Measurements from ENCODE around the gene GPR158. TPM values are rescaled to one million over a fixed set of nuclear protein-coding genes. Genes with fewer than 3 reads are reported as not detected.

The GPR158 gene
- total and polyA plus RNA-seq, 9 of the 15 experiments (the other 6 are each of a cell fraction or from before 2014, with no cell fraction given) = 4.0 to 7.6 (median 5.0) TPM

DNA sequence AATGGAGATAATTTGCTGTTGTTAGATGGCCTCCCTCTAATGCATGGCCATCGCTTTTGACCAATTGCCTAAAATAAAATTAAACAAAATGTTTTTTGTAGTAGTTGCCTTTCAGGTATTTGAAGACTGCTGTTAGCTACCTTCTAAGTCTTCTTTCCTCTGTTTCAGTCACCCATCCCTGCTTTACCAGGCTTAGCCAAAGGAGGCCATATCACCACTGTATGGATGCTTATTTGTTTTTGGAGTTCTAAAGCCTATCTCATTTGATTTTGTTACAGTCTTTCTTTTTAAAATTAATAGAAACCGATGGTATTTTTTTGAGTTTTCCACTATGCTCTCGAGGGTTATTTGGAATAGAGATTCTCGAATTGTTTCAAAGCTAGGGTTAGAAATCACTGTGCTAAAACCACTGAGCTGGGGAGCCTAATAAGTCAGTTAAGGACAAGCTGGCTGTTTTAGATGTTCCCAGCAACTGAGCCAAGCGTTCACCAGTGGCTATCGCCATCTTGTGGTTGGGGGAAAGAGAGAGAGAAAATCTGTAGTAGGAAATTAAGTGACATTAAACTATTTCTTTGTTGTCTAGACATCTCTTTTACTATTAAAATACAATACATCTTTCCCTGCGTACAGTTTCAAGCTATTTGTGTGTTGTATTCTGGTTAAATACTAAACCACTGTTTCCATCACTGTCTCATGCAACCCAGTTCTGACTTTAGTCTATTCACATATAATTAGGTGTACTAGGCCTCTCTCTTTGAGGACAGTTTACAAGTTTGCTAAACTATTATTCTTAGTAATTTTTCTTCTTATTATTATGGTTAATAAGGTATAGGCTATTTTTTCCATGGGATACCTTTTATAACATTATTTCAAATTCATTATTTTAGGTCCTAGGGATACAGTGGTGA is 52.2 kb downstream of the GPR158 start:
- Histone ChIP-seq H4K20me1 (replicated peaks; ENCODE audit: control insufficient read depth, insufficient read depth, low read length) (no peaks in the 10 kb centered on the region), H3K36me3 (ENCODE audit: control insufficient read depth, insufficient read depth, low read length) (no peaks in the 10 kb centered on the region), H3K79me2 (ENCODE audit: control insufficient read depth, insufficient read depth, low read length) (no peaks in the 10 kb centered on the region), H3K4me2 (ENCODE audit: insufficient read depth, low read length) (no peak overlapping the region), H3K9me1 (ENCODE audit: control insufficient read depth, insufficient read depth, low read length) (no peaks in the 10 kb centered on the region), H3K27ac (ENCODE audit: extremely low read depth, low read depth, low read length) (no peak overlapping the region), H3K9me3 (replicated peaks; ENCODE audit: control insufficient read depth, insufficient read depth, low read depth, low read length) (no peaks in the 10 kb centered on the region), H3K27me3 (ENCODE audit: control insufficient read depth in 2 of 2, insufficient read depth in 2 of 2, low read length in 2 of 2) (no peaks in the 10 kb centered on the region), H2AFZ (ENCODE audit: low read depth, low read length) (no peak overlapping the region), H3K9ac (ENCODE audit: insufficient read depth in 1 of 2, low read depth in 2 of 2, low read length in 2 of 2) (no peak overlapping the region), H3K4me3 (no peak overlapping the region), H3K4me1 (replicated peaks in 1 of 2; ENCODE audit: control insufficient read depth in 2 of 2, insufficient read depth in 2 of 2, low read length in 2 of 2) (no peaks in the 10 kb centered on the region)
- intact Hi-C loops (cut with micrococcal nuclease) = loop anchor here (1.0 to 10.0 kb wide), 3 partner anchors 114 to 408 kb away; no protein-coding TSS in a partner anchor
- WGBS (ENCODE audit: insufficient coverage, low coverage, missing lambda C conversion rate) = 3% methylated on average over 7 of the region's 7 CpGs
- POLR2A ChIA-PET = no interaction called here
- CTCF ChIA-PET (ENCODE audit: low intra/inter-chr PET ratio) = interaction anchor here (1.0 to 1.7 kb wide), 4 partner anchors 110 to 200 kb away, joined by 3 to 6 read pairs (median 4); no protein-coding TSS in a partner anchor
- DNase-seq (ENCODE audit: extremely low read depth in 1 of 4, low spot score in 3 of 4) = peak; percentile 8 to 63 (median 15)
- FAIRE-seq = peak; percentile 87
- no TSS peak for BruUV-seq (replicated peaks)
- in situ Hi-C loops (cut with MboI) = no loop called here
- peak; percentile 80 for ATAC-seq
- no peak for TF ChIP-seq TBL1XR1 (IDR thresholded peaks at IDR 0.05; ENCODE audit: low read length in 2 of 2)
- TF ChIP-seq ADNP (tag; IDR thresholded peaks at IDR 0.05) = no peak
- no peak for TF ChIP-seq PHF8 (IDR thresholded peaks at IDR 0.05; ENCODE audit: borderline replicate concordance, low read length)
- no peak for TF ChIP-seq ZNF589 (CRISPR knock-in tag; IDR thresholded peaks at IDR 0.05; ENCODE audit: low read depth)
- TF ChIP-seq CCNT2 (IDR thresholded peaks at IDR 0.05; ENCODE audit: borderline replicate concordance, extremely low read depth, insufficient read length, low read depth, low read length) = no peak
- TF ChIP-seq CC2D1A (IDR thresholded peaks at IDR 0.05) = no peak
- TF ChIP-seq PURB (CRISPR knock-in tag; IDR thresholded peaks at IDR 0.05; ENCODE audit: low read depth) = no peak
- no peak for TF ChIP-seq ZNF384 (IDR thresholded peaks at IDR 0.05; ENCODE audit: low read depth, low read length)
- TF ChIP-seq CHCHD3 (CRISPR knock-in tag; IDR thresholded peaks at IDR 0.05) = no peak
- TF ChIP-seq STAT5B (CRISPR knock-in tag; IDR thresholded peaks at IDR 0.05) = no peak
- no peak for TF ChIP-seq ARID1B (IDR thresholded peaks at IDR 0.05)
- TF ChIP-seq CHD1 (IDR thresholded peaks at IDR 0.05; ENCODE audit: low read length) = no peak
- no peak for TF ChIP-seq ZNF217 (CRISPR knock-in tag; IDR thresholded peaks at IDR 0.05)
- TF ChIP-seq NFXL1 (CRISPR knock-in tag; IDR thresholded peaks at IDR 0.05) = no peak
- TF ChIP-seq HMBOX1 (IDR thresholded peaks at IDR 0.05) = no peak
- TF ChIP-seq PPARD (CRISPR knock-in tag; IDR thresholded peaks at IDR 0.05) = no peak
- no peak for TF ChIP-seq NKRF (IDR thresholded peaks at IDR 0.05; ENCODE audit: borderline replicate concordance)
- no peak for TF ChIP-seq NFE2 (IDR thresholded peaks at IDR 0.05; ENCODE audit: low read depth)
- TF ChIP-seq ZNF395 (CRISPR knock-in tag; IDR thresholded peaks at IDR 0.05) = no peak
